ENCODE measurements around the gene TMEM184A.

TMEM184A gene

DNA sequence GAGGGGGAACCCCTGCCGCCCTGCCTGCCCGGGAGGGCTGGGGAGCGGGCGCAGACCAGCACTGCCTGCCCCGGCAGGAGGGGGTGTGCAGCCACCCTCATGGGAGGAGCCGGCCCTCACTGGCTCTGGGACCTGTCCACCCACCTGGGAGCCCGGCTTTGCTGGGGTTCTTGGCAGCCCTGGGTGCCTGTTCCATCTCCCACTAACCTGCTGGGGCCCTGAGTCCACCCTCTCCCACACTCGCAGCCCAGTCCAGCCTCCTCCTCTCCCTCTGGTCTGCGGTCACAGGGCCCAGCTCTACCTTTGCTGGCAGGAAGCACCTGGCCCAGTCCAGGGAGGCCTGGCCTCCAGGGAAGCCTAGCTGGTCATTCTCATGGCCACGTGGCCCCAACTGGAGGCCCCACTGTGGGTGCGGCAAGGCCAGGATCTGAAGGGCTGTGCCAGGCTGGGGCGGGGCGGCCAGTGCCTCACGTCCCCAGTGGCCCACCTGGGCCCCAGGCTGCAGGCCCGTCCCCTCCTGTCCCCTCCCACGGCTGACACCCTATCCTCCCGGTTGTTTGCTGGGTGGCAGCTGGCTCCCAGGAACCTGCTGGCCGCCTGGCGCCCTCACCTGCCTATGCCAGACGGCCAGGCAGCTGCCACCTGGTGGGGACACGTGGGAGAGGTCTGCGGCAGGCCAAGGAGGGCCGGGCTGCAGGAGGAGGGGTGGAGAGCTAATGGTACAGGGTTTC is at the start of gene TMEM184A:
Gene TMEM184A, minus strand, starts transcription at position 393 of the 731 bp plus-strand sequence. CDS start 721 bp downstream, outside the sequence.
- peak in 1 of 2 experiments; percentile 50 for DNase-seq

DNA sequence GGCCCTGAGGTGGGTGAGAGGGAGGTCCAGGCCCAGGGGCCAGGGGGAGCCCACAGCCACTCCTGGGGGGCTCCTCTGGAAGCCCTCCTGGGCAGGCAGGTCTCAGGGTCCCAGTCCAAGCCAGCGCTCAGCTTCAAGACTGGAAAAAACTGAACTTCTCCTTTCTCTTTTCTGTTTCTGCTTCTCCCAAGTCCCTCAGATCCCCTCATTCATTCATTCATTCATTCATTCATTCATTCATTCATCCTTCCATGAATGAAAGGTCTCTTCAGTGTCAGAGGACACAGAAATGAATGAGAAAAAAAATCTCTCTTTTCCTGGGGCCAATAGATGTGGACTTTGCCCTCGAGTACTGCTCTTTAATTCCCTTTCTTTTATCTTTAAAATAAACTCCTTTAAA is 48.4 kb upstream of the TMEM184A start:
- no peak for DNase-seq

DNA sequence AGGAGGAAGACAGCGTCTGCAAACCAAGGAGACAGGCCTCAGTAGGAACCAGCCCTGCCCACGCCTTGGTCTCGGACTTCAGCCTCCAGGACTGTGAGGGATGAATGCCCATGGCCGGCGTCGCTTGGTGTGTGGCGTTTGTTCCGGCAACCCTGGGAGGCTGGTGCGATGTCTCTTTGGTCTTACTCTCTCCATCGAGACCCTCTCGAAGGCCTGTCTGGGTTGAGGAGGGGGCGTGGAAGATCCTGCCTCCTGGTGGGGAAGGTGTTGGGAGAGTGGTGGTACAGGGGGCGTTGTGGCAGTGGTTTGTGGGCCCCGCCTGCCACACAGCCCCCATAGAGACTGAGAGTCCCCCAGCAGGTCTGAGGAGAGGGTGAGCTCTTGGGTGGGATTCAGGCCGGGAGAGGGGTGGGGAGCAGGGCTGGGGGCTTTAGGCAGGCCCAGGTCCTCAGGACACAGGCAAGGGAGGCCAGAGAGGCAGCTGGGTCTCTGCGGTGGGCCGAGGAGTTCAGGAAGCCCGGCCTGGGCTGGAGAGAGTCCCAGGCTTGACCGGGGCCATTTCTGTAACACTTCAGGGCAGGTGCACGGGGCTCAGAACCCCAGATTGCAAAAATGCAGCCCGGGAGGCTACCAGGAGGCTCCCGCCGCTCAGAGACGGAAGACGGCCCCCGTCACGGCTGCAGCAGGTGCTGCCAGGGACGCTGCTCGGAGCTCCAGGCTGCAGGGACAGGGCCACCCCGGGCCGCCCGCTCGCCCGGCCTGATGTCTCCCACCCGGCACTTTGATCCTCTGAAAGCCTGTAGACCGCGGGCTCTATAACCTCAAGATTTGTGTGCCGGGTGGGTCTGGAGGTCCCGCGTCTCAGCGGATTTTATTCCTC is 47.6 kb upstream of the TMEM184A start:
- no peak for DNase-seq

DNA sequence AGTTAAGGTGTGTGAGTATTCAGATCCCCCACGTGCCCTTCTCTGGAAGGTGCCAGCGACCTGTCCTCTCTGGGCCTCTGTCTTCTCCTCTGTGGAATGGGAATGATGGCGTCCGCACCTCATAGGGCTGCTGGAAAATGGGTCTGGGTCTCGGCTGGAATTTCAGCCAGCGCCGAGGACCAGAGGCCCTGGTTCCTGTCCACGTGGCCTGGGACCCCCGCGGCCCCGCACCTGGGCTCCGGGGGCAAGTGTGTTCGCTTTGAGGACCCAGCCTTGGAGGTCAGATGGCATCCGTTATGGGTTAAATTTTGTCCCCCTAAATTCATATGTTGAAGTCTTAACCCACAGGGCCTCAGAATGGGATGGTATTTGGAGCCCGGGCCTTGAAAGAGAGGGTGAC is 46.4 kb upstream of the TMEM184A start:
- no peak for DNase-seq

DNA sequence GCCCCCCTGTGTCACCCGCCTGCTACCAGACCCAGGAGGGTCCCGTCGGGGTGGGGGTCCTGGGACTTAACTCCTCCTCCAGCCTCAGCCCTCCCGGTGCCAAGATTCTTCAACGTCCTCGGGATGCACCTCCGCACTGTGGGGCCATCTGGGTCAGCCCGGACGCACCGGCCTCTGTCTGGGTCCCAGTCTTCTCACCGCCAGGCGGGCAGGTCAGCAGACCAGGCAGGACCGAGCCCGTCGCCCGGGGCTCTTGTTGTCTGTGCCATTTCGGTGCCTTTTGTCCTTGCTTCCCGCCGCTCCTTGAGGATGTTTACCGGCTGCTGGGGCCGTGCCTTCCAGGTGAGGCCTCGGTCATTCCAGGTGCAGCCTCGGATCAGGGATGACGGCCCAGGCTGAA is 46.0 kb upstream of the TMEM184A start:
- no peak for DNase-seq

DNA sequence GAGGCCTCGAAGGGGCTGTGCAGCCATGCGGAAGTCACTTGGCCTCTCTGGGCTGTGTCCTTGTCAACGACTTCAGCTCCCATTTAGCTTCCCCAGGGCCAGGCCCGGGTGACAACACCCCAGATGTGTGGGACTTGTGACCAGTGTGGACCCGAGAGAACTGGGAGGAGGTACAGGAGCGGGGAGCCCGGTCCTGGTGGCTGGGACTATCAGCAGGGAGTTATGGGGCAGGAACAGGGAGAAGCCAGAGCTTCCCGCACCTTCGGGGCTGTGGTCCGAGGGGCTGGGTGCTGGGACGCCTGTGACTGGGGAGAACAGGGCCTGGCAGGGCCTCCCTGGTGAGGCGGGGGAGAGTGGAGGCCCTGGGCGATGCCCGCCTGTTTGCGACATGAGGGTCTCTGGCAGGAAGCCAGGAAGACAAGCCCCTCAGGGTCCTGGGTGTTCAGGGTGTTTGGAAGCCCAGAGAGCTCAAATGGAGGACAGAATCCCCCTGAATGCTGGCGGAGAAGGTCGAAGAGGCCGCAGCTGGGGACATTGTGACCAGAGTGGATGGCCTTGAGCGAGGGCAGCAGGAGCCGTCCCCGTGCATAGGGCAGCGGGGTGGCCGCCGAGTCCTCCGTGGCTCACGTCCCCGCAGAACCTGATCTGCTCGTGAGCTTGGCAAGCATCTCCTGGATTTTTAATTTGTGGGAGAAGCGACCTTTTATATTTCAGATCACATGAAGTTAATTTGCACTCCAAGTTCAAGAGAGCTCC is 43.8 kb upstream of the TMEM184A start:
- DNase-seq = no peak

DNA sequence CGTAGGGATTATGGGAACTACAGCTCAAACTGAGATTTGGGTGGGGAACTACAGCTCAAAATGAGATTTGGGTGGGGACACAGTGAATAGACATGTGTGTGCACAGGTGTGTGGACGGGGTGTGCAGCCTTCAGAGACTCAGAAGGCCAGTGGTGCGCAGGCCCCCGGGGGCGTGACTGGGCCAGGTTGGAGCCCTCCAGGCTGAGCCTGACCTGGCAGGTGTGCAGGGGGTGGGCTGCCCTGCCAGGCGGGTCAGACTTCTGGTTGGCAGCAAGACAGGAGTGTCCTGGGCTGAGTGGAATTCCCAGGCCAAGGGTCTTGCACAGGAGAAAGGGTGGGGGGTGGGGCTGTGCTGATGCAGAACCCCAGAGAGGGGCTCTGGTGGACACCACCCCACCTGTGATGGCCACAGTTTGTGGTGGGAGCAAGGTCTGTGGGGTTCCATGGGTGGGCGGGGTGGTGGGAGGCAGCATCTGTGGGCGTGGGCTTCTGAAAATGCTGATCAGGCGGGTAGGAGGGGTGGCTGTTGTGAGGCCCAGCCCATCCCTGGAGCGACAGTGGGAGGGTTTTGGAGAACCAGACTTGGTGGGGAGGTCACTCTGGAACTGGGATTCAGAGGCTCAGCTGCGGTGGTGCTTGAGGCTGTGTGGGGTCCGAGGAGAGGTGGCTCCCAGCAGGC is 43.1 kb upstream of the TMEM184A start:
- no peak for DNase-seq

DNA sequence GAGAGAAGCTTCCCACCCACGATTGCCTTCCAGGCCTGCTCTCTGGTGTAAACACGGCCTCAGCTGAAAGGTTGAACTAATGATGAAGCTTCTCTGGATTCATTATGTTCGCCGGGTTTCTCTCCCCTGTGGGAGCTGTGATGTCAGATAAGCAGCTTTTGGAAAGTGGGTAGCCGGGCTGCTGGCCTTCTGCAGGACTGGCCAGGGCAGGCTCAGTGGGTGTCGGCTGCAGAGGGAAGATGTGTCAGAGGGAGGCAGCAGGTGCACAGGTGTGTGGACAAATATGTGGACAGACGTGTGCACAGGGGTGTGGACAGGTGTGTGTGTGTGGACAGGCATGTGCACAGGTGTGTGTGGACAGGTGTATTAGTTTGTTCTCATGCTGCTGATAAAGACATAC is 42.3 kb upstream of the TMEM184A start:
- no peak for DNase-seq

DNA sequence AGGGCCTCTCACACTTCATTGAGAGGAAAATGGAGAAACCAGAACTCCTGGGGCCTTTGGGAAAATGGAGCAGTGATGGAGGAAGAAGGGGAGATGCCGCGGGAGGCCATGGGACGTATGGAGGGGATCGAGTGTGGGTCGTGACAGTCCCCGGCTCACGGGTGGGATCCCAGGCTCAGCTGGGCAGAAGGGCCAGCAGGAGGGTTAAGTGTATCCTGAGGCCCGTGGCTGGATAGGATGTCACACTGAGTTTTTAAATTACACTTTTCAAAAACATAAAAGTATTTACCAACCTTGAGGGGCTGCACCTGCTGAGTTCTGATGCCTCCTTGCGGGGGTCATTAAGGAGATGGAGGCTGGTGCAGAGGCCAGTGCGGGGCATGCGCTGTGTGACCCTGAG is 41.8 kb upstream of the TMEM184A start:
- no peak for DNase-seq

DNA sequence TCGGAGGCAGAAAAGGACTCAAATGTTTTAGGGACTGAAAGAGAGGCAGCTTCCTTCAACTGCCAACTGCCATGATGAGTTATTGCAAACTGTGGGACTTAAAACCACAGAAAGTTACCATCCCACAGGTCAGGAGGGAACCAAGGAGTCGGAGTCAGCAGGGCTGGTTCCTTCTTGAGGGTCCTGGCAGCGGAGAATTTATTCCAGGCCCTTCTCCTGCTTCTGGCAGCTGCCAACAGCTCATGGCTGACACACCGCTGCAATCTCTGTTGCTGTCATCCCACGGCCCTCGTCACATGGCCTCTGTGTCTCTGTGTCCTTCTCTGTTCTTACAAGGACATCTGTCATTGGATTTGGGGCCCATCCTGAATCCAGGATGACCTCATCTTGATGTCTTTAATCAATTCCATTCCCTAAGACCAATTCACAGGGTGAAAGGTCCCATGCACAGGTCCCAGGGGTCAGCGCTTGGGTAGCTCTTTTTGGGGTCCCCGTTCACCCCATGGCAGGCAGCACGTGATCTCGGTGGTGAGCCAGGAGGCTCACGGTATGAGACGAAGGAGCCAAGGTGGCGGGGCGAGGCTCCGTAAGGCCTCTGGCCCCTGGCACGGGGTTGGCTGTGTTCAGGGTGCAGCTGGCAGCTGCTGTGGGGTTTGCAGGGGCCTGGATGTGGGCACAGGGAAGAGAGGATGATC is 41.2 kb upstream of the TMEM184A start:
- DNase-seq = no peak

DNA sequence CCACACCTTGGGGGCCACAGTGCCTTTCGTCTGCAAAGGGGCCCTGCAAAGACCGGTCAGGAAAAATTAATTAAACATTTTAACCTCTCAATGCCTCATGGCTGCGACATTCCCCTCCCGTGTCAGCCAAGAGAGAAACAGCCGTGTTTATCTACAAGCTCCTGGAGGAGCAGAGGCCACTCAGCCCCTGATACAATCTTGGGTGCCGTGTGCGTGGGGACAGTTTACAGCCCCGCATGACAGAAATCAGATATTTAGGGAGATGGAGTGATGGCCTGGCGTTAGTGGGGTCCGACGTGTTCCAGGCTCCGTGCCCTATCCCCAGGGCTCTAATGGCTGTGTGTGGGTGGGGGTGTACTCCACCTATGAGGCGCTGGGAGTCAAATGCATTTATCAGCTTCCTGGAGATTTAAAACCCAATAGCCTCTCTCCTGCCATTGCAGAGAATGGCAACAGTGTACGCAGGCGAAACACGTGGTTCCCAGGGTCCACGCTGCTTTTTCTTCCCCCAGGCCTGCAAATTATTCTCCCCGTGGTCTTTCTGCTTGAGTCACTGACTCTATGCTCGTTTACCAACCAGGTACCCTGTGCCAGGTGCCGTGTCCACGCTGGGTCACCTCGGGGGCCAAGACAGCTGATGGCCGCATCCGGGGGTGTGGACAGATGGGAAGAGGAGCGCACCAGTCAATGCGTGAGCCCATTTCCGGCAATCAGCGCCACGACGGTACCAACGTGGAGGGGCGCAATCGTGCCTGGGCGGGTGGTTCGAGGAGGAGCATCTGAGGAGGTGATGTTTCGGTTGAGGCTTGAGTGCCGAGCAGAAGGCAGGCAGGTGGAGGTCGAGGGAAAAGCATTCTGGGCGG is 40.4 kb upstream of the TMEM184A start:
- DNase-seq = no peak

DNA sequence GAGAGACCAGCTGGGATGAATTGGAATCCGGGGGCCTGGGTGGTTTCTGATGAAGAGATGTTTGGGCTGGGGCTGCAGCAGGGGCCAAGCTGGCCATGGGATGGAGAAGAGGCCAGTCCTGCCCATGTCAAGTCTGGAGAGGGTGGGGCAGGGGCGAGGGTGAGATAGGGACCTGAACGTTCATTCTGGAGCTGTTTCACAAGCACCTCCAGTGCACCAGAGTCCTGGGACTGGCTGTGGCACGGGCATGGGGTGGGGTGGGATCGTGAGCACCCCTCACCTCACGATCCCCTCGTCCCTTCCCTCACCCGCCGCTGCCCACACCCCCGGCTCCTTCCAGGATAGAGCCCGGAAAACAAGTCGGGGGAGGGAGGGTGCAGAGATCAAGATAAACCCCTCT is 39.6 kb upstream of the TMEM184A start:
- DNase-seq = no peak

DNA sequence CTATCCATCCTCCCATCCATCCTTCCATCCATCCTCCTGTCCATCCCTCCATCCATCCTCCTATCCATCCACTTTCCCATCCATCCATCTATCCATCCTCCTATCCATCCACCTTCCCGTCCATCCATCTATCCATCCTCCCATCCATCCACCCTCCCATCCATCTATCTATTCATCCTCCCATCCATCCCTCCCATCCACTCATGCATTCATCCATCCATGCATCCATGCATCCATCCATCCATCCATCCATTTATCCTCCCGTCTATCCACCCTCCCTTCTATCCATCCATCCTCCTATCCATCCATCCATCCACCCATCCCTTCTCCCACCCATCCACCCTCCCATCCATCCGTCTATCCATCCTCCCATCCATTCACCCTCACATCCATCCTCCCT is 39.0 kb upstream of the TMEM184A start:
- DNase-seq = no peak

DNA sequence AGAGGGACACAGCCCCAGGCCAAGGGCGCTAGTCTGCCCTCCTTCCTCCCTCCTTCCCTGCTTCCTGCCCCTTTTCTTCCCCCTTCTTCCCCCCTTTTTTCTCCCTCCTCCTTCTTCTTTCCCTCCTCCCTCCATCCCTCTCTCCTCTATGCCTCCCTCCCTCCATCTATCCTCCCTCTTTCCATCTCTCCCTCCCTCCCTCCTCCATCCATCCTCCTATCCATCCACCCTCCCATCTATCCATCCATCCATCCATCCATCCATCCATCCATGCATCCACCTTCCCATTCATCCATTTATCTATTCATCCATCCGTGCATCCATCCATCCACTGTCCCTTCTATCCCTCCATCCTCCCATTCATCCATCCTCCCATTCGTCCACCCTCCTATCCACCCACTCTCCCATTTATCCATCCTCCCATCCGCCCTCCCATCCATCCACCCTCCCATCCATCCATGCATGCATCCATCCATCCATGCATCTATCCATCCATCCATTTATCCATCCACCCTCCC is 38.0 kb upstream of the TMEM184A start:
- DNase-seq = no peak

DNA sequence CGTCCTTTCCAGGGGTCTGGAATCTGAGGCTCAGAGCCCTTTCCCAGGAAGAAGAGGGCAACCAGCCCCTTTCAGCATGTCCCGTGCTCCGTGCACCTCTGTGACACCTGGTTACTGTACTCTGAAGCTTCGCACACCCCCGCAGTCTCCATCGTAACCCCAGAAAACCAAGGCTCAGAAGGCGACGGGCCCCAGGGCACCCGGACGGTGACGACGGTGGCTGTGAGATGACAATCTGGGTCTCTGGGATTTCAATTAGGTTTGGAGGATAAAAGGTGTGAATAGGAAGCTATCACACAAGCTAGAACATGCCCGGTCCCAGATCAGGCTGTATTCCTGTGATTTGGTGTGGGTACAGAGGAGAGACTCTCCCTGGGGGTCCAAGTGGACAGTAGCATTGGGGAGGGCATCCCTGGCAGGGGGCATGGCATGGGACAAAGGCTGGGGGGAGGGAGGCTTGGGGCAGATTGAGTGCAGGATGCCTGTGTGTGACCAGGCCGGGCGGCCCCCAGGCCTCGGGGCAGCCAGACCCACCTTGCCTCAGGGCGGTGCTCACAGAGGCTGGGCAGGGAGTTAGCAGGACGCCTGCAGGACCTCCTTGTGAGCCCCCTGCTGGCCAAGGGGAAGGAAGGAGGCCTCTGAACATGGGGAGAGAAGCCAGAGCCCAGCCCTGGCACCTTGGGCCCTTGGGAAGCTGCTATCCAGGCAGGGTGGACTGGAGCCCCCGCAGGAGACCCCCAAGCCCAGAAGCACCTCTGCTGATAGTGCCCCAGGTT is 37.3 kb upstream of the TMEM184A start:
- DNase-seq = no peak

DNA sequence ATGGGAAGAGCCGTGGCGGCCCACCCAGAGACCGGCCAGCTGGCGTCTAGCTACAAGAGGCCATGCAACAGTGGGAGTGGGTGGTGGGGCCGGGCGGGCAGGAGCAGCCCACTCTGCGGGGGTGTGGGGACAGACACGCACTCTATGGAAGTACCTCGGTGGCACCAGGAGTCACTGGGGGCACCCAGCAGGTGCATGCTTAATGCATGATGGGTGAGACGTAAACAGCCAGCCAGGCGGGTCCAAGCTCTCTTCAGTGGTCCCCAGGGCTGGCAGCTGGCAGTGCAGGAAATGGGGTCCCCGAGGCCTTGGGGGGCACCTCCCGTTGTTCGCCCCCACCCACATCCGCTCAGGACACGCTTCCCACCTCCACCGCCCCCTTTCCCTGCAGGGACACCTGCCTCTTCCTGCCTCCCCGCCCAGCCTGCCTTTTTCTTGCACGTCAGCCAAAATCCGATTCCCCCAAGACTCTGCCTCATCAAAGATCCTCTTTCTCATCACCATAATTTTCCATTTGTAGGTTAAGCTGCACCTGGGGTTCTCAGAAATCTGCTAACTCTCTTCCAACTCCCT is 36.4 kb upstream of the TMEM184A start:
- no peak for DNase-seq

DNA sequence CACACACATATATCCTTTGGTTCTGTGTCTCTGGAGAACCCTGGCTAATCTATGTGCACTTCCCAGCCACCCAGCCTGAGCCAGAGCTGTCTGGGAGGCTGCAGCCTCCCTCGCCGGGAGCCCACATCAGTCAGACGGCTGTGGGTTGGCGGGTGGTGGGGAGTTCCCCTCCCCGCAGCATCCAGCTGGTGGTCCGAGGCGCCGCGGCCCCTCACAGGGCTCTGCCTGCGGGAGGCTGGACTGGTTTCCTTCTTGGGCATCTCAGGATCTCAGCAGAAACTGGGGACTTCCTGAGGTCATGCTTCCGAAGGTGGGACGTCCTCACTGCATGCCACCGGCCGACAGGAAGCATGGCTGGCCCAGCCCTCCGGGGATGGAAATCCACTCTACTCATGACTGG is 35.9 kb upstream of the TMEM184A start:
- DNase-seq = no peak

DNA sequence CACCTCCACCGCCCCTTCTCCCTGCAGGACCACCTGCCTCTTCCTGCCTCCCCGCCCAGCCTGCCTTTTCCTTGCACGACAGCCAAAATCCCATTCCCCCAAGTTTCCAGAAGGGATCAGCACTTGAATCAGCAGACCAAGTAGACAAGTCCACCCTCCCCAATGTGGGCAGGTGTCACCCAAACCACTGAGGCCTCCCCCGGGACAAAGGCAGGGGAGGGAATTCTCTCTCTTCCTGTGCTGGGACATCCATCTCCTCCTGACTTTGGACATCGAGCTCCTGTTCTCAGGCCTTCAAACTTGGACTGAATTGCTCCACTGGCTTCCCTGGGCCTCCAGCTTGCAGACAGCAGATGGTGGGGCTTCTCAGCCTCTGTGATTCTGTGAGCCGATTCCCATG is 35.4 kb upstream of the TMEM184A start:
- DNase-seq = no peak

DNA sequence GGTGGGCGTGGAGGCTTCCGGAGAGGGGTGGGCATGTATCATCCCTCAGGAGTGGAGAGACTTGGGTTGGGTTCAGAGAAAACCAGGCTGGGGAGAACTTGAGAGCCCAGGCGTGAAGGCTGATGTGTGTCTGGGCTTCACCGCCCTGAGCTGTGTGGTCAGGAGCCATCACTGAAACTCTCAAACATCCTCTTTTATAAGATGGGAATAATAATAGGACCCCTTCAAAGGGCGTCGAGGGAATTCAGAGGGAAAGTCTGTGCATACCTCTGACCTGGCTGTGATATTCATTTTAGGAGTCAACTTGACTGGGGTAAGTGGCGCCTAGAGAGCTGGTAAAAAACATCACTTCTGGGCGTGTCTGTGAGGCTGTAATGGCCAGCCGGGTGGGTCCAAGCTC is 34.9 kb upstream of the TMEM184A start:
- DNase-seq = no peak

DNA sequence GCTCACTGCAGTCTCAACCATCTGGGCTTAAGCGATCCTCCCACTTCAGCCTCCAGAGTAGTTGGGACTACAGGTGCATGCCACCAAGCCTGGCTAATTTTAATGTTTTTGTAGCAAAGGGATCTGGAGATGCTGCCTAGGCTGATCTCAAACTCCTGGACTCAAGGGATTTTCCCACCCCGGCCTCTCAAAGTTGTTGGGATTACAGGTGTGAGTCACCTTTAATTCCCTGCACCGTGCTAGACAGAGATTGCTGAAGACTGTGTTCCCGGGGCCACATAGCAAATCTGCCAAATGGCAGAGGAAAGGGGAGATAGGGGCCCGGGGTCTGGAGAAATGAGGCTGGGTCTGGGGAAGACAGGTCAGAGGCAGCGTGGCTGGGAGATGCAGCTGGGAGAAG is 34.5 kb upstream of the TMEM184A start:
- no peak for DNase-seq
